Measurements from ENCODE around the gene TMC3.

Gene TMC3

DNA sequence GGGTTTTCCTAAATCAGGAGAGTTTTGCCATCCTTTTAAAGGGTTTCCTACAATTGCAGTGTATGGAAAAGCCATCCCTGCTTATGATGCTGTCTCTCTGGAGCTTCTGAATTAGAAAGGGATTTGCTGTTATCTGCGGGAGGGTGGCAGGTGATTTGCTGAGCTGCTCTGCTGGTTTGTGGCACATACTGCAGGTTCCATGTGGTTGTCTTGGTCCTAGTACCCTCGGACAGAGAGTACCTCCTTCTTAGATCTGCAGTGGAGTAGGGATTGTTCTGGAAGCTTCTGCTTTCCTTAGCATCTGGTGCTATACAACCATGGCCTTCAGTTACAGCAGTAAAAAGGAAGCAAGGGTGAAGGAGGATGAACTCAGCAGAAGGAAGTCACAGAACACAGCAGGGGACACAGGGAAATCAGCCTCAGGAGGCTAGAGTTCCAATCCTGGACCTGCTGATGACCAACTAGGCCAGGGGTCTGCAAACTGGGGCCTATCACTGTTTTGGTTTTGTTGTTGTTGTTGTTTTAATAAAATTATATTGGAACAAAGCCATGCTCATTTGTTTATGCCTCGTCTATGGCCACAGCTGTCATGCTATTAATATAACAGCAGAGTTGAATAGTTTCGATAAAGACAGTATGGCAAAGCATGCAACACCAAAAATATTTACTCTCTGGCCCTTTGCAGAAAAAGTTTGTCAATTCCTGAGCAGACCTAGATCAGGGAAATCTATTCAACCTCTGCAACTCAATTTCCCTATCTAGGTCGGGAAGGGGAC lies 89.6 kb downstream of the TMC3 start:
- no peak for DNase-seq (ENCODE audit: low spot score)
- CTCF ChIA-PET, result no interaction called here
- POLR2A ChIA-PET (ENCODE audit: low non-redundant PET), result no interaction called here
- H3K27ac ChIP-seq, result no peak overlapping the region
- TF ChIP-seq, protein P1, sequence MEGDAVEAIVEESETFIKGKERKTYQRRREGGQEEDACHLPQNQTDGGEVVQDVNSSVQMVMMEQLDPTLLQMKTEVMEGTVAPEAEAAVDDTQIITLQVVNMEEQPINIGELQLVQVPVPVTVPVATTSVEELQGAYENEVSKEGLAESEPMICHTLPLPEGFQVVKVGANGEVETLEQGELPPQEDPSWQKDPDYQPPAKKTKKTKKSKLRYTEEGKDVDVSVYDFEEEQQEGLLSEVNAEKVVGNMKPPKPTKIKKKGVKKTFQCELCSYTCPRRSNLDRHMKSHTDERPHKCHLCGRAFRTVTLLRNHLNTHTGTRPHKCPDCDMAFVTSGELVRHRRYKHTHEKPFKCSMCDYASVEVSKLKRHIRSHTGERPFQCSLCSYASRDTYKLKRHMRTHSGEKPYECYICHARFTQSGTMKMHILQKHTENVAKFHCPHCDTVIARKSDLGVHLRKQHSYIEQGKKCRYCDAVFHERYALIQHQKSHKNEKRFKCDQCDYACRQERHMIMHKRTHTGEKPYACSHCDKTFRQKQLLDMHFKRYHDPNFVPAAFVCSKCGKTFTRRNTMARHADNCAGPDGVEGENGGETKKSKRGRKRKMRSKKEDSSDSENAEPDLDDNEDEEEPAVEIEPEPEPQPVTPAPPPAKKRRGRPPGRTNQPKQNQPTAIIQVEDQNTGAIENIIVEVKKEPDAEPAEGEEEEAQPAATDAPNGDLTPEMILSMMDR (conservative IDR thresholded peaks at IDR 0.05; ENCODE audit: low read depth), result no peak

- TF ChIP-seq, protein P1 (conservative IDR thresholded peaks at IDR 0.05; ENCODE audit: low read depth), result no peak
- H3K27ac ChIP-seq, result no peak overlapping the region
- CTCF ChIA-PET, result no interaction called here
- POLR2A ChIA-PET (ENCODE audit: low non-redundant PET), result no interaction called here
- DNase-seq (ENCODE audit: low spot score), result no peak
Observed at GRCh38 chr15:81282911-81283310, 91.1 kb downstream of the TMC3 start.

DNA sequence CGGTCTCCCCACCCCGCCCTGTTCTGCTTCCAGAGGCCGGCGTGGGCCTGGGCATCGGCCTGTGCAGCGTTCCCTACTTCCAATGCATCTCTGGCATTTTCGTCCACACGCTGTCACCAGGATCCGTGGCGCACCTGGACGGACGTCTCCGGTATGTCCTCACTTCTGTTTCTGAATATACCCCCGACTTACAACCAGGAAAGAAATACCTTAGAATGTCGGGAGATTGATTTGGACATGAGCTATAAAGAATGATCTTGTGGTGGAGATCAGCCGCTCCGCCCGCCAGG lies 91.5 kb downstream of the TMC3 start:
- ChIA-PET POLR2A (ENCODE audit: low non-redundant PET) (no interaction called here), CTCF (interaction anchor here (0.6 kb wide), 1 partner anchor 105 kb away, joined by 3 read pairs; no protein-coding TSS in a partner anchor)
- TF ChIP-seq, protein P1 (conservative IDR thresholded peaks at IDR 0.05; ENCODE audit: low read depth), result no peak
- no peak for DNase-seq (ENCODE audit: low spot score)
- H3K27ac ChIP-seq, result no peak overlapping the region

DNA sequence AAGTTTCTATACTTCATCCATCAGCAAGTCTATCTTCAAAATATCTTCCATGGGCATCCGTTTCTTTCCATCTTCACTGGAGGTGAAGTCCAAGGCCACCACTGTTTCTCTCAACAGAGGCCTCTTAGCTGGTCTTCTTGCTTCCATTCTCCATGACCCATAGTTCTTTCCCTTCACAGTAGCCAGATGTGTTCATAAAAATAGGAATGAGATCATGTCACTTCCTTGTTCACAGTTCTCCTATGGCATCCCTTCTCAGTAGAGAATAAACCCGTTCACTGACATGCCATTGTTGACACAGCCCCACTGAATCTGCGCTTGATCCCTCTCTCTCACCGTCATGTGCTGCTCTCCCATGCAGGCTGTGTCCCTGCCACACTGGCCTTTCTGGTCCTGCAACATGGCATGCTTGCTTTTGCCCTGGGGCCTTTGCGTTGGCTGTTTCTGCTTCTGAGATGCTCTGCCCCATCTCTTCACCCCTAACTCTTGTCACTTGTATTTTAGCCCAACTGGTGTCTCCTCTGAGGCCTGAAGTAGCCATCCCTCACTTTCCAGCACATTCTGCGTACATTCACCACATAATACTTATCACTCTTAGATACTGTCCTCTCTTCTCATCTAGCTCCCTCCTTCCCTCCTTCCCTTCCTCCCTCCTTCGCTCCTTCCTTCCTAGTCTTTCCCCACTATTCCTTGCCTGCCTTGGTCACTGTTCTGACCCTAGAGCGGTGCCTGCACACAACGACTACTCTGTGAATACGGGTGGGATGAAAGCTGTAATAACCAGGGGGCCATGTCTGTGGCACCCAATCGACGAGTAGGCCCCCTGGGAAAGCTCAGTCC lies 92.0 kb downstream of the TMC3 start:
- ChIA-PET CTCF (interaction anchor here (0.6 kb wide), 2 partner anchors 8 to 106 kb away, joined by 3 to 4 read pairs; no protein-coding TSS in a partner anchor), POLR2A (ENCODE audit: low non-redundant PET) (no interaction called here)
- TF ChIP-seq, protein P1 (conservative IDR thresholded peaks at IDR 0.05; ENCODE audit: low read depth), result no peak
- no peak for DNase-seq (ENCODE audit: low spot score)
- H3K27ac ChIP-seq, result no peak overlapping the region

DNA sequence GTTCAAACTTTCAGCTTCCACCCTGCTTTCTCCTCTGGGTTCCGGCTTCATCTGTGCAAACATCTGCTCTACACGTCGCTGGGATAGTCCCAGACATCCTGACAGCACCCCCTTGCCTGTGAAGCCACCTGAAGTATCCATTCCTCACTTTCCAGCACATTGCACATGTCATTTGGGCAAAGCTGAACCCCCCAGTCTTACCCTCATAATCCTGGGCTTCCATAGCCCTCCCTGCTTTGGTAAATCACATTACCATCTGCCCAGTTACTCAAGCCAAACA lies 92.6 kb downstream of the TMC3 start:
- no peak for DNase-seq (ENCODE audit: low spot score)
- POLR2A ChIA-PET (ENCODE audit: low non-redundant PET), result no interaction called here
- CTCF ChIA-PET, result interaction anchor here (1.3 kb wide), 1 partner anchor 15 kb away, joined by 4 read pairs; no protein-coding TSS in a partner anchor
- TF ChIP-seq, protein P1 (conservative IDR thresholded peaks at IDR 0.05; ENCODE audit: low read depth), result no peak
- H3K27ac ChIP-seq, result peak overlapping the region; percentile 55; the same call in 1 of the 2 replicates

Measured in RWPE1 (cell line).